Fibroblast of skin of left biceps (primary cell): ENCODE measurements around the gene C10orf53.
"Not testable (repeated sequence)": the region's sequence is repeated elsewhere in the genome, so short reads cannot be mapped to it uniquely, and the experiment has no call there.

Experiments
- DNase-seq, 2 experiments: peaks; one replicate each; pipeline ENCODE4 v3.0.0-alpha.2; 2013; ENCODE audit warnings: low read depth in 2 of 2

C10orf53 gene

DNA sequence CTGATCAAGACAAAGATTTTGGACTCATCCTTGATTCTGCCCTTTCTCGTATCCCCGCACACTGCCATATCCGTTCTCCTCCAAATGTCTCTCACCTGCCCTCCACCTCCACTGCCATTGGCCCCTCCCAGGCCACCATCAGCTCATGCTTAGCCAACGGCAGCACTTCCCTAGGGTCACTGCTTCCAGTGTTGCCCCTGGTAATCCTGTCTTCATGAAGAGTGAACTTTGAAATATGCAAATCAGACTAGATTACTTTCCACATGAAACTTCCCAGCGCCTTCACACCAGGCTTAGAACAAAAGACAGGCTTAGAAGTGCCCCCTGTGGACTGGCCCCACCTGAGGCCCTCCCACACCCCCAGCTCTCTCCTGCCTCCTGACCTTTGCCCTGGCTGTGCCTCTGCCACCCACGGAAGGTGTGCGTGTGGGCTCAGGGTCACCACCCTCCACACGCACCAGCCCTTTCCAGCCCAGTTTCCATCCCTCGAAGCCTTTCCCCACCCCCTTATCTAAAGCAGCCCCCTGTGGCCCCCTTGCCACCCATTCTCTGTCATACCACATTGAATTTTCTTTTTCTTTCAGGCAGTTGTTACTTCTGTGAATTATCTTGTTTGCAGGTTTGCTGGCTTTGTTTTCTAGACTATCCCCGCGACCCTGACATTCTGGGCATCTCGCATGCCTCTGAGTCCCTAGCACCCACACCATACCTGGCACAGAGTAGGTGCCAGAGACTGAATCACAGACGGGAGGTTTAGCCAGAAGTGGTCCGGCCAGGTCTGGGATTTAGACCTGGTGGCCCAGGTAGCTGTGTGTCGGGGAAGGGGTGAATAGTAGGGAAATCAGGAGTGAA, 26.8 kb upstream of the C10orf53 start:
- DNase-seq = no peak

DNA sequence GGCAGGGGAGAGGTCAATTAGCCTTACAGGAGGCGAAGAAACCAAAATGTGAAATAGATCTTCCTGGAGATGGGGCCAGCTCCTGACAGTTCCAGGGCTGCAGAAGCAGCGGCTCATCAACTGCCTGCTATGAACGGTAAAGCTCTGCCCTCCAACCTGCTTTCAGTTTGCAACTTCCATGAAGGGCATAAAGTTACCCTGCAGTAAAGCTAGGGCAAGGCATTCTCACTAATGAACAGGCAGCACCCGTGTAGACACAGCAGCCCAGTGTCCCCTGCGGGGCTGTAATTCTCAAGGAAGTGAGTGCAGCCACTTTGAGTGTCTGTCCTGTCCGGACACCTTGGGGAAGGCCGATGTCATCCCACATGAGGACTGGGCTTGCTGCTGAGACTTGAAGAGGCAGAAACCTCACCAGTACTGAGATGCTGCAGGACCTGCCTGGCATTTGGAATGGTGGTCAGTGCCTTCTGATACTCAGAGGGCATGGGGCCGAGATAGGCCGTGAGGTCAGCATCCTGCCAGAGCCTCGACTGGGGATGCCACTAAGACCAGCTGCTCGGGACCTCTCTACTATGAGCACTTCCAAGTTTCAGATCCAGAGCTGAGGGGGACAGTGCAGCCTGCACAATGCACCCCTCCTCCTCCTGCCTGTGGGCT, 26.1 kb upstream of the C10orf53 start:
- DNase-seq = no peak

DNA sequence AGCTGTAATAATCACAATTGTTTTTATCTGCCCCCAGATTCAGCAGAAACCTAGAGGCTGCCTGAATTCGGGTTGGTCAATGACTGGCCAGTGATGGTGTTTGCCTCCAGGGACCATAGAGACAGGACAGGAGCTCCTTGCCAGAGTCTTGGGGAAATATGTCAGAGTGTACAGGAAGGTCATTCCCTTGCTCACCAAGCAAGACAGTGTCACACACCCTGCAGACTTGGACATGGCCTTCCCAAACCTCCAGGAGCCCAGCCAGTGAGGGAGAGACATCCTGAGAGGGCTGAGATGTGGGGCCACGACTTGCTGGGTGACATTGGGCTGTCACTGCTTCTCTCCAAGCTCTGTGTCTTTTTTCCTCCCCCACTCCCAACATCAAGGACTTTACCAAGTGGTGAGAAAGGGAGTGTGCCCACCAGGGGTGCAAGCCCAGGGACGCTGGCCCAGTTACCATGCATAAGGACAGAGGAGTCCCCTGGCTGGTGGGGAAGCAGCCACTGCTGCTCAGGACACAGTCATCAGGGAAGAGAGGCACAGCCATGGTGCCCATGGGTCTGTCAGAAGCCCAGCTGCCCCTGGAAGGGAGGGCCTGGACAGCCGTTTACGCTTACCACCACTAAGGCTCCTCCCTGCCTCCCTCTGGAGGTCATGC, 25.3 kb upstream of the C10orf53 start:
- no peak for DNase-seq

DNA sequence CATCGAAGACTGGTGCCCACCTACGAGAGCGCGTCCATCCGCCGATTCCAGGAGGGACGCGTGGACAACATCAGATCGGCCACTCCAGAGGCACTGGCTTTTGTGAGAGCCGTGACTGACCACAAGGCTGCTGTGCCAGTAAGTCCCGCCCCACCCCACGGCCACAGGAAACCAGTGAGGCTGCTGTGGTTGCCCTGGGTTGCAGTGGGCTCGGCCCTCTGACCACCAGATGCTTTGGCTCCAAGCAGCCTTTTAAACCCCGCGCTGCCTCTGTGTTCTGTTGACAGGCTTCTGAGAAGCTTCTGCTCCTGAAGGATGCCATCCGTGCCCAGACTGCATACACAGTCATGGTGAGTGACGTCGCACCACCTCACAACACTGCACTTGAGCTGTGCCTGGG, 24.4 kb upstream of the C10orf53 start:
- no peak for DNase-seq

DNA sequence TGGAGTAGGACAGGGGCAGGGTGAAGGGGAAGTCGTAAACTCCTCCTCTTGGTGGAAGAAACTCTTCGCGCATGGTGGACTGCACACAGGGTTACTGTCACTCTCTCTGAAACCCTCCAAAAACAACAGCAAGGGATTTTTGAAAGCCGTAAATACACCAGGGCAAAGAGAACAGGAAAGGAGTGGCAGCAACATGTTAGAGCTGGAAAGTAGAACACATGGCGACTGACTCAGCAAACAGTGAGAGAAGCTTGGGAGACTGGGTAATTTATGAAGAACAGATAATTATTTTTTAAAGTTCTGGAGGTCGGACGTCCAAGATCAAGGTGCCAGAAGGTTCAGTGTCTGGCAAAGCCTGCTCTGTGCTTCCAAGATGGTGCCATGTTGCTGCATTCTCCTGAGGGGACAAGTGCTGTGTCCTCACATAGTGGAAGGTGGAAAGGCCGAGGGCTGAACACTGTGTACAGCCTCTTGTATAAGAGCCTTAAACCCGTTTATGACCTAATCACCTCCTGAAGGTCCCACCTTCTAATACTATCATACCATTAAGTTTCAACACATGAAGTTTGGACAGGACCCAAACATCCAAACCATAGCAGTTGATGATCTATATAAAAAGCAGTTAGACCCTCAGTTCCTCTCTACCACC, 22.5 kb upstream of the C10orf53 start:
- no peak for DNase-seq

DNA sequence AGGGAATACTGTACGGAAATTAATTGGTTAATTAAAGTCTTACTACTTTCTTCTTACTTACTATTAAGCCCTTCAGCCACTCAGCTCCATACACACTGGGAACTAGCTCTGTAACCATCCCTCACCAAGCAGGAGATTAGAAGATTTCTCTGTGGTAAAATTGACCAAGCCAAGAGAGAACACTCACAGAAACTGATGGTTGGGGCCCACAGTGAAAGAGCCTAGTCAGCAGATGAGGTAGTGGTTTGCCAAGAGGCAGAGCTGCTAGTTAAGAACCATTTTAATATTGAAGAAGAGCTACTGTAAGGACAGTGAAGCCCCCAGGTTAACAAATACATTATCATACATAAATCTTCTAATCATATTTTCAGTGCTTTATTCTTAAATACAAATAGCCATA, 21.8 kb upstream of the C10orf53 start:
- no peak for DNase-seq

DNA sequence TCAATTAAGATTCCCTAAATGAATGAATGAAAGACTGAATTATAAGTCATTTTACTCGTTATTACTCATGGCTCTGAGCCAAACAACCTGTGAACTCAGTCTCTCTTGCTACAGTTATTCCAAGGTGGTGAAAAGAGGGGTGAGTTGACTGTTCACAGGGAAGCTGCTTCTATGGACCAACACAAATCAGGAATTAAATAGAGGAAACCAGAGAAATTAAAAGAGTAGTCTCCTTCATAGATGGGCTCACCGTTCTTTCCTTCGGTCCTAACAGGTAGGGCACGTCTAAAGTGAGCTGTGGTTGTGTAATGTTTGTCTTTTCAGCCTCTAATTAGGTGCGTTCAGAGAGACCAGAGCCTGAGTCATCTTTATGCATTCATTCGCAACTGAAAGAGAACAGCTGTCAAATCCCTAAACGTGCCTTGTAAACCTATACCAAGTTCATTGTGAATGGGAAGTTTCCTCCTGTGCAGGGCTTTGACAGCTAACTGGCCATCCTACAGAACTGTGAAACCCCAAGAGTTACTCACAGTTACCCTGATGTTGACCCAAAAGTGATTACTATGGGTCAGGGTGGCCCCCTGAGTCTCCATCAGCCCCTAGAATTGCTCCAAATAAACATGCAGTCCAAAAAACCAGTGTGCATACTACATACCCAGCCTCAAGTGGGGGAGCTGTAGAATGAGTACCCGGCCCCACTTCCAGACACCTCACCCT, 18.2 kb upstream of the C10orf53 start:
- DNase-seq = no peak

DNA sequence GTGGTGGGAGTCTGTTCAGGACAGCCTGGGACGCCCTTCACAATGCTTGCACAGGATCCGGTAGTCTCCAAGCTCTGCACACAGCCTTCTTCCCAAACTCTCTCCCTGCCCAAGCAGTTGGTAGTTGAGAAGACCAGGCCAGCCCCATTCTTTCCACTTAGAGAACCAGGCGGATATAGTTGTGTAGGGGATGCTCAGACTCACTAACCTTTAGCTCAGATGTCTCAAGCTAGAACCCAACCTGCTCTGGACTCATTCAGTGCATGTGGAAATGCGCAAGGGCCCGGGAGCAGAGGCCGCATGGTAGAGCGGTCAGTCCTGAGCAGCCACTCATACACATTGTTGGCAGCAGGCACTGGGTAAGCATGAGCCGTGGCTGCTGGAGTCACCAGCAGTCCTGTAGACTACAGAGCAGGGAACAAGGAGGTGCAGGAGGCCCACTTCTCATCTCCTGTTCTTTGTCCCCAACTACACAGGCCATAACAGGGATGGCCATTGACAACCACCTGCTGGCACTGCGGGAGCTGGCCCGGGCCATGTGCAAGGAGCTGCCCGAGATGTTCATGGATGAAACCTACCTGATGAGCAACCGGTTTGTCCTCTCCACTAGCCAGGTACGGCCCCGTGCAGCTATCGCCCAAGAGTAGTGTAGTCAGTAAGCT, 17.2 kb upstream of the C10orf53 start:
- DNase-seq = no peak

DNA sequence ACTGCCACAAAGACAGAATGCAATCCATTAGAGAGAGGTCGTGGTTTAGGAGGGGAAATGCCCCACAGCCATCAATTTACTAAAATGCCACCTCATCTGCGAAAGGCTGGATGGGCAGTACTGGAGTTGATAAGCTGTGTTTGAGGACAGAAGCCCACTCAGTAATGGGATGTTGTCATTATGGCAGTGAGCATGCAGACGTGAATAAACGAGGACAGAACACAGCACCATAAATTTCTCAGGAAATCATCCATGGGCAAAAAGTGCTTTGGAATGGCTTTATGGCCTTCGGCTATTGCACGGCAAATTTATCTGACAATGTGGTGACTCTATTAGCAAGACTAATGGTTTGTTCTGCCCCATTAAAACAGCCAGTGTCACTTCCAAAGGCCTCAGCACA, 15.9 kb upstream of the C10orf53 start:
- no peak for DNase-seq

DNA sequence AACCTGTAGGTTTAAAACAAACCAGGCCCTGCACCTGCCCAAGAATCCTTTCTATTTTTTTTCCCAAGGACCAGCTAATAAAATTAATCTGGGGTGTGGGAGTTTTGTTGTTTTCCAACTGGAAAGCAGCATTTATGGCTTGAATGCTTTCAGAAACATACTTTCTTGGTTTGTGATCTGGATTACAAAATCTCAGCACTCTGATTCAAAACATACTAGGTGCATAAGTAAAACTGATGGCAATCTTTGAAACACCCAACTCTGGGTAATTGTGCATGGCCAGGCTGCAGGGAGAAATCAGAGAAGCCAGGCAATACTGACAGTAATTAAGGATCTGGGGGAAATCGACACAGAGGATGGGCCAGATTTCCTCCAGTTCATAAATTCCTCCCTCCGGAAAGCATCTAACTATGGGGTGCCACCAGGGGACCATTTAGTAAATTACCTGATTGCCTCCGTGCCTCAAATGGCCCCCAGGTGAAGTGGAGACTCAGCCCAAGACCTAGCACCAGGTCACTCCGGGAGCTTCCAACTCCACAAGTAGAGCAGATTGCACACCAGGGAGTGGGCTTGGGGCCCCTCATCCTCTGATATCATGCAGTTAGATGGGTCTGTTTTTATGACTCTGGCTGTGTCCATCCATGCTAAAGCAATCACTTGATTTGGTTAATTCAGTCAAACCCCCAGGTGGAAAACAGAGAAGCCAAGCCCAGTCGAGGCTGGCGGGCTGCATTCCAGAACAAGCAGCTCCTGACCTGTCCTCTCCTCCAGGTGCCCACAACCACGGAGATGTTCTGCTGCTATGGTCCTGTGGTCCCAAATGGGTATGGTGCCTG, 15.2 kb upstream of the C10orf53 start:
- DNase-seq = no peak

DNA sequence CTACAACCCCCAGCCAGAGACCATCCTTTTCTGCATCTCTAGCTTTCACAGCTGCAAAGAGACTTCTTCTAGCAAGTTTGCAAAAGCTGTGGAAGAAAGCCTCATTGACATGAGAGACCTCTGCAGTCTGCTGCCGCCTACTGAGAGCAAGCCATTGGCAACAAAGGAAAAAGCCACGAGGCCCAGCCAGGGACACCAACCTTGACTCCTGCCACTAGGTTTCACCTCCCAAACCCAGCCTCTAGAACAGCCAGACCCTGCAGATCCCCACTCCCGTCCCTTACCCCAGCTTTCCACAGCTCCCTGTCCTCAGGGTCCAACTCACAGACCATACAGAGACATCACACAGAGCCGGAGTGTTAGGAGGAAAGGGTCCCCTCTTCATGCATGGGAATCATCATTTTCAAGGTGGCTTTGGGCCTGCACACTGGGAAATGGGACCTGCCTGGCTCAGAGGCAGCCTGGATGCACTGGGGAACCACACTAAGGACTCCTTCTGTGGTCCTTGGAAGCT, 14.6 kb upstream of the C10orf53 start:
- no peak for DNase-seq

DNA sequence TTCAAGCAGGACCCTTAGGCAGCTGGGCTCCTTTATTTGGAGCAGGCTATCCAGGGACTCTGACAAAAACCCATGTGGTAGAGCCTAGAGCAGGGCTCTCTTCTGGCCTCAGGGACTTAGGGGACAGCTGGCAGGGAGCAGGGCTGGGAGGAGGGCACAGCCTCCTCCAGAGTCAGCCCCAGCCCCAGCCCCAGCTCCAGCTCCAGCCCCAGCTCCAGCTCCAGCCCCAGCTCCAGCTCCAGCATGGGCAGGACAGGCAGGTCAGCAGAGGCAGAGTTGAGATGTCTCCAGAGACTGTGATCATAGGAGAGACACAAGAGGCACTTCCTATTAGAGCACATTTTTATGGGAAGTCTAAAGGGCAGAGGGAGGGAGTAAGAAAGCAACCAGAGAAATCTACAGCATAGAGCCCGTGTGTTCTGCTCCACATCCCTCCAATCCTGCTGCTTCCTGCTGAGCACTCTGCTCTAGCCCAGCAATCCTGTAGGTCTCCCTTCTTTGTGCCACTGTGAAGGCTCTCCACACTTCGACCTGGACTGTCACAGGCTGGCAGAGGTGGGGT, 13.3 kb upstream of the C10orf53 start:
- no peak for DNase-seq

DNA sequence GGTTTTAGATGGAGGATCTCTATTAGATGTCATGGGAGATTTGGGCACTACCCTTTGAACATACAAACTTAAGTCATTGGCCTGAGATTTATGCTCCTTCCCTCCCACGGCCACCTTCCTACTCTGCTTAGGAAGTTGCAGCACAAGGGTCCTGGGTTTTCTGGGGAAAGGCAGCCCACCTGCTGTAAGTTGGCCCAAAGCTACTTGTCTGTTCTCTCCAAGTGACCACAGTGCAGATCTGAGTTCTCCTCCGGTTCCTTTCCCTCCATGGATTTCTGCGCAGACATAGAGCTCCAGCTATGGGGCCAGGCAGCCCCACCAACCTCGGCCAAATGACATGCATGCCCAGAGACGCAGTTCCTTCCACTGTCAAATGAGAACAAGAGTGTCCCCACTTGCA, 12.8 kb upstream of the C10orf53 start:
- no peak for DNase-seq

DNA sequence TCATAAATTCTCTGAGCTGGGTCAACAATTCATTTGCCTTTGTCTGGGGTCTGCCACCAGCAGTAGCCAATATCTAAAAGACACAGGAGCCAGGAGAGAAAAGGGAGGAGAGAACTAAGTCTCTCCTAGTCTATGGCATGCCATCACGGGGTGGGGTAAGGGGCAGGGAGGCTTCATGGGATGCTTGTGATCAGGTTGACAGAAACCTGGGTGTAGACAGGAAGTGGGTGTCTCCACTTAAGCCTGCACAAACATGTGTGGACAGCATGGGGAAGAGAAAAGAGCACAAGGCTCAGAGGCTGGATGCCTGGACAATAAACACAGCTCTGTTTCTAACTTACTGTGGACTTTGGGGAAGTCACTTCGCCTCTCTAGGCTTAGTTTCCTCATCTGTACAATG, 11.5 kb upstream of the C10orf53 start:
- no peak for DNase-seq

DNA sequence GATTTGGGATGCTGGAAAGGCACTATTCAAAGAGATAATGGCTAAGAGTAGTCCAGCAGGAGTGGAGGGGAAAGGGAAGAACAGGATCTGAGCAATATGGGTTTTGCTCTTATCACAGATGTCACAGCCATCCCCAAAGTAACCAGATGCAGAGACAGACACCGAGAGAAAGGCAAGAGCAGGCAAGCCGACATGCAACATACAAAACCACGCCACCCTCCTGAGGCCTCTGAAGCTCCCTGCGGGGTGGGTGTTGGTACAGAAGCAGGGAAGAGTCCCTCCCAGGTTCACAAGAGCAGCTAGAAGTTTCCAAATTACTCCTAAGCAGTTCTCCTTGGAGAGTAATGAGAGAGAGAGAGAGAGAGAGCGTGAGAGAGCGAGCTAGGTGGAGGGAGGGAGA, 10.8 kb upstream of the C10orf53 start:
- no peak for DNase-seq

DNA sequence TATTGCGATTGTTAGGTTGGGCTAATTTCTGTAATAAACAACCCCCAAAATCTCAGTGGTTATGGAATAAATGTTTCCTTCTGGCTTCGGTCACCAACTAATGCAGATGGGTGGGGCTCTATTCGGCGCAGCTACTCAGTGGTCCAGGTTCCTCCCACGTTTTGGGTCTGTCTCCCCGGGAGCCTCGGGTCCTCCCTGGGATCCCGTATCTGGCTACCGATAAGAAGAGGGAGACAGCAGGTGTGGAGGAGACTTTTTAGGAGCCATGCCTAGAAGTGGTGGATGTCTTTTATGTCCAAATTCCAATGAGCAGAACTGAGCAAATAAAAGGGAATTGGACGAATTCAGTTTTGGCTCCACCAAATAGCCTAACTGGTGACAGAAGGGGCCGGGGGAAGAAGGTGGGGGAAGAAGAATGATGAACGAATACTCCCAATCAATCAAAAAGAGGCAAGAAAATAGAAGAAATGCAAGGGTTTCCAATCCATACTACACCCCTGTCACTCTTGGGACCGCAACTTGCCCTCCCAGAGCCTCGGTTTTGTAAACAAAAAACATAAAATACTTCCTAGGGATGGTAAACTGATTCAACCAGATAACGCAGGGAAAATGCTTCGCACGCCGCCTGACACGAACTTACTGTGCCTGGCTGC, 498 bp upstream of the C10orf53 start:
- no peak for DNase-seq

DNA sequence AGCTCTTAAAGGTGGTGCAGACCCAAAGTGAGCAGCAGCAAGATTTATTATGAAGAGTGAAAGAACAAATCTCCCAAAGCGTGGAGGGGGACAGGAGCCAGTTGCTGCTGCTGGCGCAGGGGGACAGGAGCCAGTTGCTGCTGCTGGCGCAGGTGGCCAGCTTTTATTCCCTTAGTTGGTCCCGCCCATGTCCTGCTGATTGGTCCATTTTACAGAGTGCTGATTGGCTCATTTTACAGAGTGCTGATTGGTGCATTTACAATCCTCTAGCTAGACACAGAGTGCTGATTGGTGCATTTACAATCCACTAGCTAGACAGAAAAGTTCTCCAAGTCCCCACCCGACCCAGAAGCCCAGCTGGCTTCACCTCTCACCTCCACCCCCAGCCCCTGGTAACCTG, 3.0 kb downstream of the C10orf53 start:
- not testable (repeated sequence) for DNase-seq

DNA sequence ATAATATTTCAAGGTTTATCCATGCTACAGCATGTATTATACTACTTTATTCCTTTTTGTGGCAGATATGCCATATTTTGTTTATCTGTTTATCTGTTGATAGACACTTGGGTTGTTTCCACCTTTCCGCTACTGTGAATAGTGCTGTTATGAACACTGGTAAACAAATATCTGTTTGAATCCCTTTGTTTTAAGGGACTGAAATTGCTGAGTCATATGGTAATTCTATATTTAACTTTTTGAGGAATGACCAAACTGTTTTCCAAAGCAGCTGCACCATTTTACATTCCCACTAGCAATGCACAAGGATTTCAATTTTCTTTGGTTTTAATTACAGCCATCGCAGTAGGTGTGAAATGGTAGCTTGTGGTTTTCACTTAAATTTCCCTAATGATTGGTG, 3.4 kb downstream of the C10orf53 start:
- DNase-seq = no peak

DNA sequence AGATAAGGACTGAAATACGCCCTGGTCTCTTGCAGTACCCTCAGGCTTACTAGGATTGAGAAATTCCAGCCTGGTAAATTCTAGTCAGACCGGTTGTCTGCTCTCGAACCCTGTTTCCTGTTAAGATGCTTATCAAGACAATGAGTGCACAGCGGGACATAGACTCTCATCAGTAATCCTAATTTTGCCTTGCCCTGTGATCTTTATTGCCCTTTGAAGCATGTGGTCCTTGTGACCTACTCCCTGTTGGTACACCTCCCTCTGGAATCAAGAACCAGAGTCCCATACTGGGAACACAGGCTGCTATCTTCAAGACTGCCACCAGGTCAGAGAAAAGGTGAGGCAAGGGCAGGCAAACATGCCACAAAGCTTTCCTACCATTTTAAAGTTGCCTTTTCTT, 7.2 kb downstream of the C10orf53 start:
- DNase-seq = no peak
